HepG2 (cell line): ENCODE results near the gene DNASE1L2. TPM values are rescaled to one million over a fixed set of nuclear protein-coding genes. Genes with fewer than 3 reads are reported as not detected.

ENCODE experiments used
- ATAC-seq: fragments of 200-7000 bp; cut with Tn5 transposase; 3 replicates; pipeline ENCODE4 v1.9.1; 2020; ENCODE audit warnings: mild to moderate bottlenecking, moderate library complexity
- BruUV-seq: library from RNA; stranded (reverse); fragments of 400-500 nt; replicated peaks from 2 replicates; lab custom pipeline; 2021; lab: Mats Ljungman, UMichigan
- CTCF ChIA-PET: fragments of 300-600 bp; formaldehyde crosslinking; extraction: SDS; loops from one replicate; lab custom pipeline; 2021; ENCODE audit warnings: low total read pairs, inconsistent platforms, low intra/inter-chr PET ratio; lab: Yijun Ruan, JAX
- POLR2A ChIA-PET: fragments of 350-600 bp; sonication (Branson Sonifier 250); formaldehyde crosslinking; loops from one replicate; lab custom pipeline; 2020; ENCODE audit warnings: antibody characterized with exemption, inconsistent platforms; lab: Yijun Ruan, JAX
- DNase-seq: peaks from one replicate; pipeline ENCODE4 v3.0.0-alpha.2; 2015; ENCODE audit warnings: low spot score
- FAIRE-seq: peaks from 3 replicates; lab custom pipeline; 2011; peaks lifted over from hg19 to GRCh38; lab: Jason Lieb, UNC
- H2AFZ ChIP-seq: one replicate; pipeline ENCODE4 v1.6.1; 2011; ENCODE audit warnings: low read length, inconsistent platforms
- H3K27ac ChIP-seq: fragments of 300-600 bp; 3 replicates; pipeline ENCODE4 v1.8.0; 2011; ENCODE audit warnings: mixed run types, mild to moderate bottlenecking, mixed read lengths, low read length, inconsistent platforms; ENCODE audit not compliant: insufficient read depth; ENCODE audit errors: extremely low read length
- H3K27me3 ChIP-seq, 2 experiments: fragments of 200-600 bp in 1 of 2; 2 replicates in 1 of 2; 3 replicates in 1 of 2; pipeline versions ENCODE4 v1.6.0 to v1.8.0; 2011; ENCODE audit warnings: low read length in 2 of 2, mild to moderate bottlenecking in 2 of 2, moderate library complexity in 2 of 2, inconsistent platforms in 1 of 2; ENCODE audit not compliant: insufficient read depth in 2 of 2, control insufficient read depth in 1 of 2
- H3K36me3 ChIP-seq, 2 experiments: fragments of 200-600 bp in 1 of 2; replicated peaks in 1 of 2; 2 replicates in 1 of 2; 3 replicates in 1 of 2; pipeline versions ENCODE4 v1.5.1 to v1.8.0; 2011; ENCODE audit warnings: low read length in 2 of 2, inconsistent platforms in 1 of 2; ENCODE audit not compliant: insufficient read depth in 2 of 2, control insufficient read depth in 1 of 2
- H3K4me1 ChIP-seq: 2 replicates; pipeline ENCODE4 v1.5.1; 2012; ENCODE audit warnings: low read length, inconsistent platforms; ENCODE audit not compliant: insufficient read depth
- H3K4me2 ChIP-seq: 2 replicates; pipeline ENCODE4 v1.6.0; 2011; ENCODE audit warnings: low read depth, low read length, inconsistent platforms
- H3K4me3 ChIP-seq, 3 experiments: fragments of 200-600 bp in 1 of 3; sonication (generic), shearing (Covaris generic) in 1 of 3; replicated peaks in 1 of 3; 2 replicates each; pipeline ENCODE4 v1.5.1; 2011 to 2016; ENCODE audit warnings: low read length in 3 of 3, inconsistent platforms in 2 of 3, low read depth in 2 of 3, mild to moderate bottlenecking in 2 of 3, control low read depth in 1 of 3, mixed read lengths in 1 of 3; ENCODE audit not compliant: insufficient read depth in 1 of 3
- H3K79me2 ChIP-seq: one replicate; pipeline ENCODE4 v1.6.1; 2011; ENCODE audit warnings: low read length, inconsistent platforms; ENCODE audit not compliant: insufficient read depth
- H3K9ac ChIP-seq: 2 replicates; pipeline ENCODE4 v1.6.0; 2011; ENCODE audit warnings: mild to moderate bottlenecking, low read depth, low read length, inconsistent platforms; ENCODE audit not compliant: insufficient read depth
- H3K9me3 ChIP-seq: 2 replicates; pipeline ENCODE4 v1.5.1; 2012; ENCODE audit warnings: mild to moderate bottlenecking, low read length
- H4K20me1 ChIP-seq: 2 replicates; pipeline ENCODE4 v1.6.0; 2011; ENCODE audit warnings: inconsistent platforms, mild to moderate bottlenecking, low read length, moderate library complexity; ENCODE audit not compliant: insufficient read depth
- HMG20B ChIP-seq: conservative IDR thresholded peaks from 2 replicates; pipeline ENCODE4 v1.6.1; 2016; ENCODE audit warnings: missing genetic modification reagents, missing compliant biosample characterization
- HNRNPLL ChIP-seq: fragments of 200-400 bp; formaldehyde crosslinking; IDR thresholded peaks from 2 replicates; pipeline ENCODE4 v1.6.1; 2017; ENCODE audit warnings: mild to moderate bottlenecking, low read depth, low read length; ENCODE audit not compliant: poor library complexity, severe bottlenecking
- NR2F6 ChIP-seq, 2 experiments: IDR thresholded peaks; 2 replicates each; pipeline ENCODE4 v1.6.1; 2016; ENCODE audit warnings: antibody characterized with exemption in 1 of 2, mild to moderate bottlenecking in 1 of 2
- PAX8 ChIP-seq: sonication (generic); formaldehyde crosslinking; IDR thresholded peaks from 2 replicates; pipeline ENCODE4 v1.8.0; 2022; ENCODE audit warnings: mild to moderate bottlenecking, missing genetic modification reagents, borderline replicate concordance
- POLR2A ChIP-seq, 2 experiments: IDR thresholded peaks; 2 replicates each; pipeline ENCODE4 v1.6.1; 2011; ENCODE audit warnings: low read depth in 2 of 2, low read length in 2 of 2, mild to moderate bottlenecking in 1 of 2, moderate library complexity in 1 of 2; ENCODE audit not compliant: insufficient read depth in 1 of 2
- RBFOX2 ChIP-seq: fragments of 200-400 bp; formaldehyde crosslinking; IDR thresholded peaks from 2 replicates; pipeline ENCODE4 v1.6.1; 2017; ENCODE audit warnings: low read depth, mild to moderate bottlenecking, low read length
- SIN3B ChIP-seq: fragments of 150-350 bp; IDR thresholded peaks from 2 replicates; pipeline ENCODE4 v1.6.1; 2014; ENCODE audit warnings: low read length
- ZNF24 ChIP-seq: fragments of 450-650 bp; IDR thresholded peaks from 2 replicates; pipeline ENCODE4 v1.6.1; 2017; ENCODE audit warnings: antibody characterized with exemption, mild to moderate bottlenecking
- ZNF292 ChIP-seq: sonication (generic); formaldehyde crosslinking; IDR thresholded peaks from 2 replicates; pipeline ENCODE4 v1.8.1; 2022; ENCODE audit warnings: mild to moderate bottlenecking, low read depth, missing genetic modification reagents, borderline replicate concordance
- ZNF598 ChIP-seq: sonication (generic); formaldehyde crosslinking; IDR thresholded peaks from 2 replicates; pipeline ENCODE4 v1.5.1; 2020; ENCODE audit warnings: mild to moderate bottlenecking, missing genetic modification reagents, borderline replicate concordance
- WGBS: methylation state at CpG from one replicate; pipeline ENCODE4 v1.1.6; 2017; ENCODE audit warnings: low lambda C conversion rate; 5-methylcytosine and 5-hydroxymethylcytosine counted together
- in situ Hi-C: cut with HindIII; loops from 2 replicates; pipeline ENCODE4 v1.10.0; 2017; ENCODE audit warnings: low pct_unique_long_range_greater_than_20kb; ENCODE audit not compliant: extremely low pct_ligation_motif_present
- intact Hi-C: fragments of 100-400 bp; cut with micrococcal nuclease; formaldehyde crosslinking; loops from one replicate; pipeline ENCODE4 v1.10.0; 2022; ENCODE audit not compliant: unreplicated experiment
- polyA plus RNA-seq, 8 experiments: library from polyadenylated mRNA; depleted of rRNA in 3 of 8; stranded (reverse) in 7 of 8; unstranded in 1 of 8; fragments of >200 nt; fragmentation: Illumina TruSeq in 4 of 8; extraction: Trizol in 4 of 8; gene quantifications; 2 replicates each; pipeline versions ENCODE4 v1.2.1 to v1.2.3, GENCODE V29; 2011 to 2016; ENCODE audit warnings: low read depth in 4 of 8, missing spikeins in 1 of 8, mixed read lengths in 1 of 8; ENCODE audit not compliant: insufficient read depth in 1 of 8
- total RNA-seq, 5 experiments: library from RNA; depleted of rRNA; stranded (reverse); fragments of >200 nt; fragmentation: Illumina TruSeq; extraction: Trizol; gene quantifications; 2 replicates each; pipeline ENCODE4 v1.2.3, GENCODE V29; 2016; ENCODE audit warnings: low read depth in 1 of 5
- TF ChIP-seq, protein P1 (sequence below): sonication (generic); formaldehyde crosslinking; IDR thresholded peaks from 2 replicates; pipeline ENCODE4 v1.4.0; 2020; ENCODE audit warnings: missing genetic modification reagents
- TF ChIP-seq, protein P2 (sequence below): IDR thresholded peaks from 2 replicates; pipeline ENCODE4 v1.6.1; 2016; ENCODE audit warnings: low read depth, missing genetic modification reagents, missing compliant biosample characterization

The DNASE1L2 gene
- total and polyA plus RNA-seq, 2 of the 13 experiments (the other 11 are each of a cell fraction or from before 2014, with no cell fraction given) = 0.44 to 0.50 TPM

DNA sequence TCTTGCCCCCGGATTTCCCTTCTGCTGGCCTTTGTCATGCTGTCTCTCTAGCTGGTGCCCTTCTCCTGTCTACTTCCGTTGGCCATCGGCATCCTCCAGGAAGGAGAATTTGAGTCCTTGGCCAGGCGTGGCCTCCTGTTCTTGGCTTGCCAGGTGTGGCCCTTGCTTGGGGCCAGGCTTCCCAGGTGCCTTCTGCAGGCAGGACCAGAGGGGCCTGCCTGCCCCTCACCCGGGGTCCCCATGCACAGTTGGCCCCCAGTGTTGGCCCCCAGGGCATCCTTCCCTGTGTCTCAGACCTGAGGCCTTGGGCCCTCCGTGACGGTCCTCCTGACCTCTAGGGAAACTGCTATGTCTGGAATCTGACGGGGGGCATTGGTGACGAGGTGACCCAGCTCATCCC, 28.4 kb upstream of the DNASE1L2 start:
- no peak overlapping the region for H3K4me3 ChIP-seq
- ChIA-PET CTCF (no interaction called here), POLR2A (interaction anchor here (1.2 kb wide), 1 partner anchor 18 kb away, joined by 3 read pairs; no protein-coding TSS in a partner anchor)
- DNase-seq = no peak
- BruUV-seq = no TSS peak
- H3K27me3 ChIP-seq = no peaks in the 10 kb centered on the region
- WGBS = 92% methylated on average over 5 of the region's 9 CpGs
- FAIRE-seq = no peak
- ATAC-seq = no peak
- H3K4me1 ChIP-seq = peaks cover 53% of the 10 kb centered on the region
- 0 out of 2 replicates have a peak, but pooled peaks cover 2% of the 10 kb centered on the region for H4K20me1 ChIP-seq
- TF ChIP-seq HMG20B (CRISPR knock-in tag) = no peak
- TF ChIP-seq ZNF24 = no peak
- TF ChIP-seq POLR2A (IDR thresholded peaks at IDR 0.05; ENCODE audit: insufficient read depth in 1 of 2, low read depth in 2 of 2, low read length in 2 of 2) = 0 out of 4 replicates have a peak, but pooled peaks of 1 of the 2 experiments have one; percentile 27
- peak; percentile 6 for TF ChIP-seq HNRNPLL
- no peak overlapping the region for H3K9ac ChIP-seq
- no peak overlapping the region for H2AFZ ChIP-seq
- intact Hi-C loops = no loop called here
- no peak overlapping the region for H3K4me2 ChIP-seq
- no peaks in the 10 kb centered on the region for H3K9me3 ChIP-seq
- H3K36me3 ChIP-seq = peaks cover 4 to 19% of the 10 kb centered on the region in 2 experiments; a peak in 4 of 5 replicates
- H3K79me2 ChIP-seq = peaks cover 12% of the 10 kb centered on the region
- H3K27ac ChIP-seq = no peak overlapping the region
- in situ Hi-C loops = no loop called here

DNA sequence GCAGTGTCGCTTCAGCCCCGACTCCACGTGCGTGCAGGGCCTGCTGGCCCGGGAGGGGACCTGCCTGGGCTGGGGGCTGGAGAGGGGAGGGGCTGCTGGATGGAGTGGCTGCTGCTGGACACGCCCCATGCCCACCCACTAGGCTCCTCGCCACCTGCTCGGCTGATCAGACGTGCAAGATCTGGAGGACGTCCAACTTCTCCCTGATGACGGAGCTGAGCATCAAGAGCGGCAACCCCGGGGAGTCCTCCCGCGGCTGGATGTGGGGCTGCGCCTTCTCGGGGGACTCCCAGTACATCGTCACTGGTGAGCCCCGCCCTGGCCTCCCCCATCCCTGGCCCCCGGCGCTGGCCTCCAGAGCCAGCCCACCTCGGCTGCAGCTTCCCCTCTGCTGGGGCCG, 27.9 kb upstream of the DNASE1L2 start:
- ATAC-seq = no peak
- Histone ChIP-seq H3K9me3 (no peaks in the 10 kb centered on the region), H2AFZ (no peak overlapping the region), H3K4me3 (no peak overlapping the region), H3K79me2 (peaks cover 17% of the 10 kb centered on the region), H3K4me1 (peaks cover 57% of the 10 kb centered on the region), H4K20me1 (0 out of 2 replicates have a peak, but pooled peaks cover 3% of the 10 kb centered on the region), H3K27me3 (no peaks in the 10 kb centered on the region), H3K4me2 (no peak overlapping the region), H3K27ac (no peak overlapping the region), H3K9ac (no peak overlapping the region), H3K36me3 (peaks cover 4 to 20% of the 10 kb centered on the region in 2 experiments; a peak in 4 of 5 replicates)
- DNase-seq = no peak
- no peak for FAIRE-seq
- POLR2A ChIA-PET = no interaction called here
- CTCF ChIA-PET = no interaction called here
- WGBS = 99% methylated on average over 8 of the region's 23 CpGs
- no TSS peak for BruUV-seq
- intact Hi-C loops (no loop called here), in situ Hi-C loops (no loop called here)
- TF ChIP-seq, protein P1, sequence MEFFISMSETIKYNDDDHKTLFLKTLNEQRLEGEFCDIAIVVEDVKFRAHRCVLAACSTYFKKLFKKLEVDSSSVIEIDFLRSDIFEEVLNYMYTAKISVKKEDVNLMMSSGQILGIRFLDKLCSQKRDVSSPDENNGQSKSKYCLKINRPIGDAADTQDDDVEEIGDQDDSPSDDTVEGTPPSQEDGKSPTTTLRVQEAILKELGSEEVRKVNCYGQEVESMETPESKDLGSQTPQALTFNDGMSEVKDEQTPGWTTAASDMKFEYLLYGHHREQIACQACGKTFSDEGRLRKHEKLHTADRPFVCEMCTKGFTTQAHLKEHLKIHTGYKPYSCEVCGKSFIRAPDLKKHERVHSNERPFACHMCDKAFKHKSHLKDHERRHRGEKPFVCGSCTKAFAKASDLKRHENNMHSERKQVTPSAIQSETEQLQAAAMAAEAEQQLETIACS (CRISPR knock-in tag) = no peak
- TF ChIP-seq ZNF292 (CRISPR knock-in tag) (no peak), RBFOX2 (peak; percentile 46; the same call in 1 of the 2 replicates), SIN3B (no peak), PAX8 (CRISPR knock-in tag) (no peak), ZNF598 (CRISPR knock-in tag) (no peak), HNRNPLL (peak; percentile 6), NR2F6 (IDR thresholded peaks at IDR 0.05) (no peak), NR2F6 (CRISPR knock-in tag; IDR thresholded peaks at IDR 0.05) (no peak)
- TF ChIP-seq, protein P2, sequence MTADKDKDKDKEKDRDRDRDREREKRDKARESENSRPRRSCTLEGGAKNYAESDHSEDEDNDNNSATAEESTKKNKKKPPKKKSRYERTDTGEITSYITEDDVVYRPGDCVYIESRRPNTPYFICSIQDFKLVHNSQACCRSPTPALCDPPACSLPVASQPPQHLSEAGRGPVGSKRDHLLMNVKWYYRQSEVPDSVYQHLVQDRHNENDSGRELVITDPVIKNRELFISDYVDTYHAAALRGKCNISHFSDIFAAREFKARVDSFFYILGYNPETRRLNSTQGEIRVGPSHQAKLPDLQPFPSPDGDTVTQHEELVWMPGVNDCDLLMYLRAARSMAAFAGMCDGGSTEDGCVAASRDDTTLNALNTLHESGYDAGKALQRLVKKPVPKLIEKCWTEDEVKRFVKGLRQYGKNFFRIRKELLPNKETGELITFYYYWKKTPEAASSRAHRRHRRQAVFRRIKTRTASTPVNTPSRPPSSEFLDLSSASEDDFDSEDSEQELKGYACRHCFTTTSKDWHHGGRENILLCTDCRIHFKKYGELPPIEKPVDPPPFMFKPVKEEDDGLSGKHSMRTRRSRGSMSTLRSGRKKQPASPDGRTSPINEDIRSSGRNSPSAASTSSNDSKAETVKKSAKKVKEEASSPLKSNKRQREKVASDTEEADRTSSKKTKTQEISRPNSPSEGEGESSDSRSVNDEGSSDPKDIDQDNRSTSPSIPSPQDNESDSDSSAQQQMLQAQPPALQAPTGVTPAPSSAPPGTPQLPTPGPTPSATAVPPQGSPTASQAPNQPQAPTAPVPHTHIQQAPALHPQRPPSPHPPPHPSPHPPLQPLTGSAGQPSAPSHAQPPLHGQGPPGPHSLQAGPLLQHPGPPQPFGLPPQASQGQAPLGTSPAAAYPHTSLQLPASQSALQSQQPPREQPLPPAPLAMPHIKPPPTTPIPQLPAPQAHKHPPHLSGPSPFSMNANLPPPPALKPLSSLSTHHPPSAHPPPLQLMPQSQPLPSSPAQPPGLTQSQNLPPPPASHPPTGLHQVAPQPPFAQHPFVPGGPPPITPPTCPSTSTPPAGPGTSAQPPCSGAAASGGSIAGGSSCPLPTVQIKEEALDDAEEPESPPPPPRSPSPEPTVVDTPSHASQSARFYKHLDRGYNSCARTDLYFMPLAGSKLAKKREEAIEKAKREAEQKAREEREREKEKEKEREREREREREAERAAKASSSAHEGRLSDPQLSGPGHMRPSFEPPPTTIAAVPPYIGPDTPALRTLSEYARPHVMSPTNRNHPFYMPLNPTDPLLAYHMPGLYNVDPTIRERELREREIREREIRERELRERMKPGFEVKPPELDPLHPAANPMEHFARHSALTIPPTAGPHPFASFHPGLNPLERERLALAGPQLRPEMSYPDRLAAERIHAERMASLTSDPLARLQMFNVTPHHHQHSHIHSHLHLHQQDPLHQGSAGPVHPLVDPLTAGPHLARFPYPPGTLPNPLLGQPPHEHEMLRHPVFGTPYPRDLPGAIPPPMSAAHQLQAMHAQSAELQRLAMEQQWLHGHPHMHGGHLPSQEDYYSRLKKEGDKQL (CRISPR knock-in tag) = no peak
